HepG2 (cell line): Measurements from ENCODE around the gene MOCS2. TPM values are rescaled to one million over a fixed set of nuclear protein-coding genes. Genes with fewer than 3 reads are reported as not detected.

ENCODE experiments used
- ATAC-seq: fragments of 200-7000 bp; cut with Tn5 transposase; 3 replicates; pipeline ENCODE4 v1.9.1; 2020; ENCODE audit warnings: mild to moderate bottlenecking, moderate library complexity
- BruUV-seq: library from RNA; stranded (reverse); fragments of 400-500 nt; replicated peaks from 2 replicates; lab custom pipeline; 2021; lab: Mats Ljungman, UMichigan
- CTCF ChIA-PET: fragments of 300-600 bp; formaldehyde crosslinking; extraction: SDS; loops from one replicate; lab custom pipeline; 2021; ENCODE audit warnings: low total read pairs, inconsistent platforms, low intra/inter-chr PET ratio; lab: Yijun Ruan, JAX
- POLR2A ChIA-PET: fragments of 350-600 bp; sonication (Branson Sonifier 250); formaldehyde crosslinking; loops from one replicate; lab custom pipeline; 2020; ENCODE audit warnings: antibody characterized with exemption, inconsistent platforms; lab: Yijun Ruan, JAX
- DNase-seq: peaks from one replicate; pipeline ENCODE4 v3.0.0-alpha.2; 2015; ENCODE audit warnings: low spot score
- FAIRE-seq: peaks from 3 replicates; lab custom pipeline; 2011; peaks lifted over from hg19 to GRCh38; lab: Jason Lieb, UNC
- H2AFZ ChIP-seq: one replicate; pipeline ENCODE4 v1.6.1; 2011; ENCODE audit warnings: low read length, inconsistent platforms
- H3K27ac ChIP-seq: fragments of 300-600 bp; 3 replicates; pipeline ENCODE4 v1.8.0; 2011; ENCODE audit warnings: mixed run types, mild to moderate bottlenecking, mixed read lengths, low read length, inconsistent platforms; ENCODE audit not compliant: insufficient read depth; ENCODE audit errors: extremely low read length
- H3K27me3 ChIP-seq, 2 experiments: fragments of 200-600 bp in 1 of 2; 2 replicates in 1 of 2; 3 replicates in 1 of 2; pipeline versions ENCODE4 v1.6.0 to v1.8.0; 2011; ENCODE audit warnings: low read length in 2 of 2, mild to moderate bottlenecking in 2 of 2, moderate library complexity in 2 of 2, inconsistent platforms in 1 of 2; ENCODE audit not compliant: insufficient read depth in 2 of 2, control insufficient read depth in 1 of 2
- H3K36me3 ChIP-seq, 2 experiments: fragments of 200-600 bp in 1 of 2; replicated peaks in 1 of 2; 2 replicates in 1 of 2; 3 replicates in 1 of 2; pipeline versions ENCODE4 v1.5.1 to v1.8.0; 2011; ENCODE audit warnings: low read length in 2 of 2, inconsistent platforms in 1 of 2; ENCODE audit not compliant: insufficient read depth in 2 of 2, control insufficient read depth in 1 of 2
- H3K4me1 ChIP-seq: 2 replicates; pipeline ENCODE4 v1.5.1; 2012; ENCODE audit warnings: low read length, inconsistent platforms; ENCODE audit not compliant: insufficient read depth
- H3K4me2 ChIP-seq: 2 replicates; pipeline ENCODE4 v1.6.0; 2011; ENCODE audit warnings: low read depth, low read length, inconsistent platforms
- H3K4me3 ChIP-seq, 3 experiments: fragments of 200-600 bp in 1 of 3; sonication (generic), shearing (Covaris generic) in 1 of 3; replicated peaks in 1 of 3; 2 replicates each; pipeline ENCODE4 v1.5.1; 2011 to 2016; ENCODE audit warnings: low read length in 3 of 3, inconsistent platforms in 2 of 3, low read depth in 2 of 3, mild to moderate bottlenecking in 2 of 3, control low read depth in 1 of 3, mixed read lengths in 1 of 3; ENCODE audit not compliant: insufficient read depth in 1 of 3
- H3K79me2 ChIP-seq: one replicate; pipeline ENCODE4 v1.6.1; 2011; ENCODE audit warnings: low read length, inconsistent platforms; ENCODE audit not compliant: insufficient read depth
- H3K9ac ChIP-seq: 2 replicates; pipeline ENCODE4 v1.6.0; 2011; ENCODE audit warnings: mild to moderate bottlenecking, low read depth, low read length, inconsistent platforms; ENCODE audit not compliant: insufficient read depth
- H3K9me3 ChIP-seq: 2 replicates; pipeline ENCODE4 v1.5.1; 2012; ENCODE audit warnings: mild to moderate bottlenecking, low read length
- H4K20me1 ChIP-seq: 2 replicates; pipeline ENCODE4 v1.6.0; 2011; ENCODE audit warnings: inconsistent platforms, mild to moderate bottlenecking, low read length, moderate library complexity; ENCODE audit not compliant: insufficient read depth
- ATAD3A ChIP-seq: sonication (generic); formaldehyde crosslinking; IDR thresholded peaks from 2 replicates; pipeline ENCODE4 v1.4.0; 2020; ENCODE audit warnings: missing genetic modification reagents
- BCLAF1 ChIP-seq: fragments of 450-650 bp; IDR thresholded peaks from 2 replicates; pipeline ENCODE4 v1.6.1; 2017; ENCODE audit warnings: mild to moderate bottlenecking
- EZH2 ChIP-seq: conservative IDR thresholded peaks from 2 replicates; pipeline ENCODE4 v1.6.1; 2012; ENCODE audit warnings: mild to moderate bottlenecking, low read depth, low read length, moderate library complexity
- IKZF1 ChIP-seq: fragments of 450-650 bp; IDR thresholded peaks from 2 replicates; pipeline ENCODE4 v1.7.1; 2016
- NONO ChIP-seq, 2 experiments: fragments of 450-650 bp in 1 of 2; sonication (generic) in 1 of 2; formaldehyde crosslinking in 1 of 2; IDR thresholded peaks in 1 of 2; conservative IDR thresholded peaks in 1 of 2; 2 replicates each; pipeline versions ENCODE4 v1.6.1 to v1.8.0; 2017 to 2022; ENCODE audit warnings: mild to moderate bottlenecking in 1 of 2, missing genetic modification reagents in 1 of 2, moderate library complexity in 1 of 2
- PATZ1 ChIP-seq: sonication (generic); formaldehyde crosslinking; IDR thresholded peaks from 2 replicates; pipeline ENCODE4 v1.4.0; 2020; ENCODE audit warnings: missing genetic modification reagents
- PAX8 ChIP-seq: sonication (generic); formaldehyde crosslinking; IDR thresholded peaks from 2 replicates; pipeline ENCODE4 v1.8.0; 2022; ENCODE audit warnings: mild to moderate bottlenecking, missing genetic modification reagents, borderline replicate concordance
- REST ChIP-seq, 2 experiments: IDR thresholded peaks; 2 replicates each; pipeline ENCODE4 v1.6.1; 2011 to 2012; ENCODE audit warnings: low read length in 2 of 2, borderline replicate concordance in 1 of 2, low read depth in 1 of 2, mild to moderate bottlenecking in 1 of 2, moderate library complexity in 1 of 2
- RFXAP ChIP-seq: sonication (generic); formaldehyde crosslinking; IDR thresholded peaks from 2 replicates; pipeline ENCODE4 v1.4.0; 2020; ENCODE audit warnings: missing genetic modification reagents, borderline replicate concordance
- ZFX ChIP-seq: sonication (generic); formaldehyde crosslinking; IDR thresholded peaks from 2 replicates; pipeline ENCODE4 v1.4.0; 2020; ENCODE audit warnings: mild to moderate bottlenecking, low read depth, missing genetic modification reagents, moderate library complexity
- ZNF251 ChIP-seq: sonication (generic); formaldehyde crosslinking; IDR thresholded peaks from 2 replicates; pipeline ENCODE4 v1.9.0; 2021; ENCODE audit warnings: mild to moderate bottlenecking, missing genetic modification reagents
- ZNF264 ChIP-seq: sonication (generic); formaldehyde crosslinking; IDR thresholded peaks from 2 replicates; pipeline ENCODE4 v1.4.0; 2020; ENCODE audit warnings: missing genetic modification reagents
- ZNF431 ChIP-seq: sonication (generic); formaldehyde crosslinking; IDR thresholded peaks from 2 replicates; pipeline ENCODE4 v1.9.0; 2022; ENCODE audit warnings: missing genetic modification reagents, low read depth, mild to moderate bottlenecking, borderline replicate concordance
- ZZZ3 ChIP-seq: sonication (generic); formaldehyde crosslinking; IDR thresholded peaks from 2 replicates; pipeline ENCODE4 v1.4.0; 2020; ENCODE audit warnings: missing genetic modification reagents, mild to moderate bottlenecking, borderline replicate concordance
- WGBS: methylation state at CpG from one replicate; pipeline ENCODE4 v1.1.6; 2017; ENCODE audit warnings: low lambda C conversion rate; 5-methylcytosine and 5-hydroxymethylcytosine counted together
- in situ Hi-C: cut with HindIII; loops from 2 replicates; pipeline ENCODE4 v1.10.0; 2017; ENCODE audit warnings: low pct_unique_long_range_greater_than_20kb; ENCODE audit not compliant: extremely low pct_ligation_motif_present
- intact Hi-C: fragments of 100-400 bp; cut with micrococcal nuclease; formaldehyde crosslinking; loops from one replicate; pipeline ENCODE4 v1.10.0; 2022; ENCODE audit not compliant: unreplicated experiment
- polyA plus RNA-seq, 8 experiments: library from polyadenylated mRNA; depleted of rRNA in 3 of 8; stranded (reverse) in 7 of 8; unstranded in 1 of 8; fragments of >200 nt; fragmentation: Illumina TruSeq in 4 of 8; extraction: Trizol in 4 of 8; gene quantifications; 2 replicates each; pipeline versions ENCODE4 v1.2.1 to v1.2.3, GENCODE V29; 2011 to 2016; ENCODE audit warnings: low read depth in 4 of 8, missing spikeins in 1 of 8, mixed read lengths in 1 of 8; ENCODE audit not compliant: insufficient read depth in 1 of 8
- total RNA-seq, 5 experiments: library from RNA; depleted of rRNA; stranded (reverse); fragments of >200 nt; fragmentation: Illumina TruSeq; extraction: Trizol; gene quantifications; 2 replicates each; pipeline ENCODE4 v1.2.3, GENCODE V29; 2016; ENCODE audit warnings: low read depth in 1 of 5

Gene MOCS2
- total and polyA plus RNA-seq, 2 of the 13 experiments (the other 11 are each of a cell fraction or from before 2014, with no cell fraction given), result 19.2 to 41.9 TPM

- in situ Hi-C loops (no loop called here), intact Hi-C loops (no loop called here)
- Histone ChIP-seq H3K9ac (no peak overlapping the region), H3K4me3 (no peak overlapping the region), H3K27ac (no peak overlapping the region), H3K9me3 (no peaks in the 10 kb centered on the region), H4K20me1 (no peaks in the 10 kb centered on the region), H3K4me1 (0 out of 2 replicates have a peak, but pooled peaks cover 4% of the 10 kb centered on the region), H2AFZ (no peak overlapping the region), H3K36me3 (peaks cover 28 to 81% of the 10 kb centered on the region in 2 experiments), H3K4me2 (no peak overlapping the region), H3K27me3 (no peaks in the 10 kb centered on the region), H3K79me2 (no peaks in the 10 kb centered on the region)
- BruUV-seq, result no TSS peak
- no peak for FAIRE-seq
- 97% methylated on average over 5 of the region's 5 CpGs for WGBS
- ChIA-PET POLR2A (no interaction called here), CTCF (no interaction called here)
- no peak for ATAC-seq
- no peak for DNase-seq
- TF ChIP-seq RFXAP (CRISPR knock-in tag), result no peak
- TF ChIP-seq PAX8 (CRISPR knock-in tag), result no peak
- no peak for TF ChIP-seq ZNF251 (CRISPR knock-in tag)
- no peak for TF ChIP-seq ATAD3A (CRISPR knock-in tag)
- no peak for TF ChIP-seq NONO (IDR thresholded peaks at IDR 0.05)
- TF ChIP-seq NONO (CRISPR knock-in tag; conservative IDR thresholded peaks at IDR 0.05), result no peak
- no peak for TF ChIP-seq ZZZ3
- TF ChIP-seq ZNF431 (CRISPR knock-in tag), result no peak
- no peak for TF ChIP-seq EZH2
- TF ChIP-seq IKZF1, result no peak
- no peak for TF ChIP-seq ZFX (CRISPR knock-in tag)
- TF ChIP-seq PATZ1 (CRISPR knock-in tag), result no peak
- TF ChIP-seq REST (IDR thresholded peaks at IDR 0.05; ENCODE audit: borderline replicate concordance in 1 of 2, low read depth in 1 of 2, low read length in 2 of 2), result no peak
- TF ChIP-seq BCLAF1, result no peak
- TF ChIP-seq ZNF264 (CRISPR knock-in tag), result no peak
Measured at GRCh38 chr5:53069626-53070025, 39.9 kb downstream of the MOCS2 start.
